ENCODE results near the gene MADCAM1.
"Not testable (repeated sequence)": the region's sequence is repeated elsewhere in the genome, so short reads cannot be mapped to it uniquely, and the experiment has no call there.

MADCAM1 gene

GRCh38 chr19:478236-478903 lies 17.9 kb upstream of the MADCAM1 start:
- no peak overlapping the region for H3K4me3 Mint-ChIP-seq
- no peak for DNase-seq
- no peak overlapping the region for H3K27ac Mint-ChIP-seq
- peaks cover 23% of the 10 kb centered on the region for H3K9me3 Mint-ChIP-seq
- peaks cover 9% of the 10 kb centered on the region for H3K36me3 Mint-ChIP-seq (ENCODE audit: low read depth)
- H3K27me3 Mint-ChIP-seq (ENCODE audit: low read depth, poor library complexity) = peaks cover 27% of the 10 kb centered on the region
- no peak for TF ChIP-seq CTCF (IDR thresholded peaks at IDR 0.05)
- H3K4me1 Mint-ChIP-seq = peaks cover 47% of the 10 kb centered on the region

DNA sequence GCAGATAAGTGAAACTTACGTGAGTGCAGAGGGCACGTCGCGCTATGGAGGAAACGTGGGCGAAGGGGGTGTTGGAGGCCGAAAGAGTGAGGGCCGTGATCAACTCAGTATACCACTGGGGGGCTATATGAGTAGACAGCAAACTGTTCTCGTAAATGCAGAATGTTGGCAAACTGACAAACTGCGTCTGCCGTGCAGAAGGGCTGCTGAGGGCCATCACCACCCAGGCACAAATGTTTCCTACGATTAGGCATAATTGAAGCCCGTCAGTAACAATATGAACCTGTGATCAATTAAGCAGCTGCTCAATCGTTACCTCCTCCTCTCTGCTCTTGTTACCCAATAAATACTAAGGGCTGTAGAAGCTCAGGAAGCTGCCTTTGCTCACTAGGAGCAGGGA lies 17.3 kb upstream of the MADCAM1 start:
- peaks cover 9% of the 10 kb centered on the region for H3K36me3 Mint-ChIP-seq (ENCODE audit: low read depth)

GRCh38 chr19:480016-480855 lies 16.1 kb upstream of the MADCAM1 start:
- peaks cover 9% of the 10 kb centered on the region for H3K36me3 Mint-ChIP-seq (ENCODE audit: low read depth)
- peak overlapping the region; percentile 26 for H3K4me3 Mint-ChIP-seq
- DNase-seq = peak; percentile 76

More for the DNA sequence above, 17.3 kb upstream of the MADCAM1 start:
- H3K27me3 Mint-ChIP-seq (ENCODE audit: low read depth, poor library complexity) = peaks cover 31% of the 10 kb centered on the region
- no peak overlapping the region for H3K27ac Mint-ChIP-seq
- no peak for DNase-seq
- peaks cover 47% of the 10 kb centered on the region for H3K4me1 Mint-ChIP-seq
- no peak overlapping the region for H3K4me3 Mint-ChIP-seq
- TF ChIP-seq CTCF (IDR thresholded peaks at IDR 0.05) = no peak
- H3K9me3 Mint-ChIP-seq = peaks cover 23% of the 10 kb centered on the region

GRCh38 chr19:481100-481499 lies 15.2 kb upstream of the MADCAM1 start:
- H3K4me1 Mint-ChIP-seq = peaks cover 54% of the 10 kb centered on the region
- not testable (repeated sequence) for H3K4me3 Mint-ChIP-seq; H3K27ac Mint-ChIP-seq; H3K36me3 Mint-ChIP-seq (ENCODE audit: low read depth); DNase-seq
- H3K27me3 Mint-ChIP-seq (ENCODE audit: low read depth, poor library complexity) = peaks cover 38% of the 10 kb centered on the region
- peaks cover 23% of the 10 kb centered on the region for H3K9me3 Mint-ChIP-seq

More at GRCh38 chr19:480016-480855, 16.1 kb upstream of the MADCAM1 start:
- peaks cover 35% of the 10 kb centered on the region for H3K27me3 Mint-ChIP-seq (ENCODE audit: low read depth, poor library complexity)
- peak overlapping the region; percentile 43 for H3K27ac Mint-ChIP-seq
- peaks cover 48% of the 10 kb centered on the region for H3K4me1 Mint-ChIP-seq
- peaks cover 23% of the 10 kb centered on the region for H3K9me3 Mint-ChIP-seq
- TF ChIP-seq CTCF (IDR thresholded peaks at IDR 0.05) = peak; percentile 38

- no peak for TF ChIP-seq CTCF (IDR thresholded peaks at IDR 0.05)
- no peak for DNase-seq
- Mint-ChIP-seq H3K27me3 (ENCODE audit: low read depth, poor library complexity) (peaks cover 45% of the 10 kb centered on the region), H3K27ac (no peak overlapping the region), H3K4me1 (peaks cover 58% of the 10 kb centered on the region), H3K9me3 (peaks cover 23% of the 10 kb centered on the region), H3K36me3 (ENCODE audit: low read depth) (peaks cover 9% of the 10 kb centered on the region), H3K4me3 (no peak overlapping the region)
These were observed 13.9 kb upstream of the MADCAM1 start for GRCh38 chr19:482186-483041.
